ENCODE results near the gene KLHL36. TPM values are rescaled to one million over a fixed set of nuclear protein-coding genes. Genes with fewer than 3 reads are reported as not detected.

Gene KLHL36
- total and polyA plus RNA-seq, 9 of the 15 experiments (the other 6 are each of a cell fraction or from before 2014, with no cell fraction given) = 2.1 to 51.2 (median 18.5) TPM

DNA sequence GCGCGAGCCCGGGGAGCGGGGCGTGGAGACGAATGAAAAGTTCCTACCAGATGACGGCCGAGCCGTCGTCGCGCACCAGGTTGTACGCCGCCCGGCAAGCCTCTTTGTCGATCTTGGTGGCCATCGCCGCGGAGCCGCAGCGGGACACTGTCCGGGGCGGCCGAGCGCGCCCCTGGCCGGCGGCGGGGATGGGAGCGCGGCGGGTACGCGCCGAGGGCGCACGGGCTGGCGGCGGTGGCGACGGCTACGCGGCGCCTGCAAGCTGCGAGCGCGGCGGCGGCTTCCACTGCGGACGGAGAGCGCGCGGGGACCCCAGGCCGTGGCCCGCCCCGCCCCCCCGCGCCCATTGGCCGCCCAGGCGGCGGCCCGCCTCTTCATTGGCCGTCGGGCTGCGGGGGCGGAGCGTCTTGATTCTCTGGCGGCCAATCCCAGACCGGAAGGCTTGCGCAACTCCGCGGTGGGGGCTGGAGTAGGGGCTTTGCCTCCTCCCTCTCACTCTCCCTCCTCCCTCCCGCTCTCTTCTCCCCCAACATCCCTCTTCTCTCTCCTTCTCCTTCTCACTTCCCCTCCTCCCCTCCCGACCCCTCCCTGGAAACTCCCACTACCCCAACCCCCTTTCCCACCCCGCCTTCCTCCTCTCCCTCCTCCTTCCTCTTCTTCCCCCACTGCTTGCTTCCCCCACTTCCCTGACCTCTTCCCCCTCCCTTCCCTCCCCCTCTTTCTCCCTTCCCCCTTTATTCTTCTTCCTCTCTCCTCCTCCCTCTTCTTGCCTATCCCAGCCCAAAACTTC lies 30.3 kb upstream of the KLHL36 start, which contains the start of gene COTL1 (continued):
- TF ChIP-seq GTF3C2 (IDR thresholded peaks at IDR 0.05; ENCODE audit: borderline replicate concordance, extremely low read depth, insufficient read length) (no peak), ZC3H4 (CRISPR knock-in tag; IDR thresholded peaks at IDR 0.05; ENCODE audit: borderline replicate concordance) (no peak), GTF2E2 (tag; IDR thresholded peaks at IDR 0.05) (no peak), HCFC1 (IDR thresholded peaks at IDR 0.05; ENCODE audit: low read depth, low read length) (no peak), CREB3 (tag; conservative IDR thresholded peaks at IDR 0.05; ENCODE audit: low read depth) (no peak), SUPT5H (IDR thresholded peaks at IDR 0.05) (no peak), TEAD4 (IDR thresholded peaks at IDR 0.05; ENCODE audit: low read length) (no peak), TEAD4 (CRISPR knock-in tag; IDR thresholded peaks at IDR 0.05; ENCODE audit: borderline replicate concordance) (no peak), RUNX1 (IDR thresholded peaks at IDR 0.05; ENCODE audit: low read depth) (no peak), KAT2B (IDR thresholded peaks at IDR 0.05; ENCODE audit: low read depth, low read length) (no peak), HDGF (IDR thresholded peaks at IDR 0.05) (no peak), SP1 (CRISPR knock-in tag; IDR thresholded peaks at IDR 0.05) (peak; percentile 81), HMGN3 (IDR thresholded peaks at IDR 0.05; ENCODE audit: borderline replicate concordance, extremely low read depth, insufficient read length, low read depth, low read length) (peak; percentile 91)
- TF ChIP-seq, protein P1, sequence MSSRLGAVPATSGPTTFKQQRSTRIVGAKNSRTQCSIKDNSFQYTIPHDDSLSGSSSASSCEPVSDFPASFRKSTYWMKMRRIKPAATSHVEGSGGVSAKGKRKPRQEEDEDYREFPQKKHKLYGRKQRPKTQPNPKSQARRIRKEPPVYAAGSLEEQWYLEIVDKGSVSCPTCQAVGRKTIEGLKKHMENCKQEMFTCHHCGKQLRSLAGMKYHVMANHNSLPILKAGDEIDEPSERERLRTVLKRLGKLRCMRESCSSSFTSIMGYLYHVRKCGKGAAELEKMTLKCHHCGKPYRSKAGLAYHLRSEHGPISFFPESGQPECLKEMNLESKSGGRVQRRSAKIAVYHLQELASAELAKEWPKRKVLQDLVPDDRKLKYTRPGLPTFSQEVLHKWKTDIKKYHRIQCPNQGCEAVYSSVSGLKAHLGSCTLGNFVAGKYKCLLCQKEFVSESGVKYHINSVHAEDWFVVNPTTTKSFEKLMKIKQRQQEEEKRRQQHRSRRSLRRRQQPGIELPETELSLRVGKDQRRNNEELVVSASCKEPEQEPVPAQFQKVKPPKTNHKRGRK (tag; IDR thresholded peaks at IDR 0.05) = peak; percentile 73
- TF ChIP-seq, protein P2, sequence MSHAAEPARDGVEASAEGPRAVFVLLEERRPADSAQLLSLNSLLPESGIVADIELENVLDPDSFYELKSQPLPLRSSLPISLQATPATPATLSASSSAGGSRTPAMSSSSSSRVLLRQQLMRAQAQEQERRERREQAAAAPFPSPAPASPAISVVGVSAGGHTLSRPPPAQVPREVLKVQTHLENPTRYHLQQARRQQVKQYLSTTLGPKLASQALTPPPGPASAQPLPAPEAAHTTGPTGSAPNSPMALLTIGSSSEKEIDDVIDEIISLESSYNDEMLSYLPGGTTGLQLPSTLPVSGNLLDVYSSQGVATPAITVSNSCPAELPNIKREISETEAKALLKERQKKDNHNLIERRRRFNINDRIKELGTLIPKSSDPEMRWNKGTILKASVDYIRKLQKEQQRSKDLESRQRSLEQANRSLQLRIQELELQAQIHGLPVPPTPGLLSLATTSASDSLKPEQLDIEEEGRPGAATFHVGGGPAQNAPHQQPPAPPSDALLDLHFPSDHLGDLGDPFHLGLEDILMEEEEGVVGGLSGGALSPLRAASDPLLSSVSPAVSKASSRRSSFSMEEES (CRISPR knock-in tag; IDR thresholded peaks at IDR 0.05) = no peak
- TF ChIP-seq, protein P3, sequence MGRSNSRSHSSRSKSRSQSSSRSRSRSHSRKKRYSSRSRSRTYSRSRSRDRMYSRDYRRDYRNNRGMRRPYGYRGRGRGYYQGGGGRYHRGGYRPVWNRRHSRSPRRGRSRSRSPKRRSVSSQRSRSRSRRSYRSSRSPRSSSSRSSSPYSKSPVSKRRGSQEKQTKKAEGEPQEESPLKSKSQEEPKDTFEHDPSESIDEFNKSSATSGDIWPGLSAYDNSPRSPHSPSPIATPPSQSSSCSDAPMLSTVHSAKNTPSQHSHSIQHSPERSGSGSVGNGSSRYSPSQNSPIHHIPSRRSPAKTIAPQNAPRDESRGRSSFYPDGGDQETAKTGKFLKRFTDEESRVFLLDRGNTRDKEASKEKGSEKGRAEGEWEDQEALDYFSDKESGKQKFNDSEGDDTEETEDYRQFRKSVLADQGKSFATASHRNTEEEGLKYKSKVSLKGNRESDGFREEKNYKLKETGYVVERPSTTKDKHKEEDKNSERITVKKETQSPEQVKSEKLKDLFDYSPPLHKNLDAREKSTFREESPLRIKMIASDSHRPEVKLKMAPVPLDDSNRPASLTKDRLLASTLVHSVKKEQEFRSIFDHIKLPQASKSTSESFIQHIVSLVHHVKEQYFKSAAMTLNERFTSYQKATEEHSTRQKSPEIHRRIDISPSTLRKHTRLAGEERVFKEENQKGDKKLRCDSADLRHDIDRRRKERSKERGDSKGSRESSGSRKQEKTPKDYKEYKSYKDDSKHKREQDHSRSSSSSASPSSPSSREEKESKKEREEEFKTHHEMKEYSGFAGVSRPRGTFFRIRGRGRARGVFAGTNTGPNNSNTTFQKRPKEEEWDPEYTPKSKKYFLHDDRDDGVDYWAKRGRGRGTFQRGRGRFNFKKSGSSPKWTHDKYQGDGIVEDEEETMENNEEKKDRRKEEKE (IDR thresholded peaks at IDR 0.05; ENCODE audit: borderline replicate concordance in 1 of 2, control insufficient read depth in 1 of 2, low read depth in 2 of 2, low read length in 1 of 2) = no peak
